IMR-90 (cell line): Measurements from ENCODE around the gene DICER1. TPM values are rescaled to one million over a fixed set of nuclear protein-coding genes. Genes with fewer than 3 reads are reported as not detected.

Experiments
- ATAC-seq: fragments of 200-7000 bp; cut with Tn5 transposase; 2 replicates; pipeline ENCODE4 v1.9.1; 2020; ENCODE audit warnings: low read depth, mild to moderate bottlenecking, moderate library complexity
- BruUV-seq: library from RNA; stranded (reverse); fragments of 400-500 nt; replicated peaks from 2 replicates; lab custom pipeline; 2021; lab: Mats Ljungman, UMichigan
- CTCF ChIA-PET: fragments of 300-600 bp; formaldehyde crosslinking; extraction: SDS; loops from one replicate; lab custom pipeline; 2021; ENCODE audit warnings: antibody characterized with exemption; lab: Yijun Ruan, JAX
- POLR2A ChIA-PET: fragments of 300-600 bp; sonication (Branson Sonifier 250); formaldehyde crosslinking; loops from one replicate; lab custom pipeline; 2022; ENCODE audit warnings: antibody characterized with exemption; ENCODE audit not compliant: unreplicated experiment; lab: Charles Lee
- DNase-seq: peaks from one replicate; pipeline ENCODE4 v3.0.0; 2013
- H2AFZ ChIP-seq: replicated peaks from 2 replicates; pipeline ENCODE3; 2013; ENCODE audit warnings: low read length, mild to moderate bottlenecking; ENCODE audit not compliant: poor library complexity
- H2AK5ac ChIP-seq: 2 replicates; pipeline ENCODE4 v1.6.1; 2013; ENCODE audit warnings: low read depth, low read length, inconsistent platforms
- H2AK9ac ChIP-seq: replicated peaks from 2 replicates; pipeline ENCODE3; 2013; ENCODE audit warnings: mild to moderate bottlenecking, low read depth, low read length, moderate library complexity; ENCODE audit not compliant: poor library complexity
- H2BK120ac ChIP-seq: 2 replicates; pipeline ENCODE4 v1.6.1; 2013; ENCODE audit warnings: low read depth, low read length, inconsistent platforms
- H2BK15ac ChIP-seq: 3 replicates; pipeline ENCODE4 v1.6.1; 2013; ENCODE audit warnings: low read depth, low read length, inconsistent platforms
- H2BK20ac ChIP-seq: 2 replicates; pipeline ENCODE4 v1.6.1; 2013; ENCODE audit warnings: low read depth, mild to moderate bottlenecking, inconsistent platforms, low read length, moderate library complexity
- H2BK5ac ChIP-seq: 2 replicates; pipeline ENCODE4 v1.6.1; 2013; ENCODE audit warnings: mild to moderate bottlenecking, low read depth, low read length, inconsistent platforms; ENCODE audit not compliant: poor library complexity, severe bottlenecking
- H3K14ac ChIP-seq: replicated peaks from 2 replicates; pipeline ENCODE4 v1.6.1; 2013; ENCODE audit warnings: low read depth, low read length, inconsistent platforms
- H3K18ac ChIP-seq: 2 replicates; pipeline ENCODE4 v1.6.1; 2013; ENCODE audit warnings: low read depth, low read length, control low read depth
- H3K23ac ChIP-seq: 2 replicates; pipeline ENCODE4 v1.6.1; 2013; ENCODE audit warnings: low read depth, low read length, inconsistent platforms
- H3K27ac ChIP-seq: 2 replicates; pipeline ENCODE4 v1.5.1; 2013; ENCODE audit warnings: mild to moderate bottlenecking, control low read depth, low read length; ENCODE audit not compliant: insufficient read depth
- H3K27me3 ChIP-seq: 2 replicates; pipeline ENCODE4 v1.6.1; 2013; ENCODE audit warnings: low read length; ENCODE audit not compliant: control insufficient read depth, insufficient read depth
- H3K36me3 ChIP-seq: 2 replicates; pipeline ENCODE4 v1.6.1; 2013; ENCODE audit warnings: low read length, mixed read lengths; ENCODE audit not compliant: control insufficient read depth, insufficient read depth
- H3K4ac ChIP-seq: 2 replicates; pipeline ENCODE4 v1.6.1; 2013; ENCODE audit warnings: low read depth, low read length, inconsistent platforms
- H3K4me1 ChIP-seq: 2 replicates; pipeline ENCODE4 v1.6.1; 2013; ENCODE audit warnings: low read length, mixed read lengths; ENCODE audit not compliant: control insufficient read depth, insufficient read depth
- H3K4me2 ChIP-seq: 2 replicates; pipeline ENCODE4 v1.6.1; 2013; ENCODE audit warnings: low read depth, mild to moderate bottlenecking, control low read depth, low read length, moderate library complexity
- H3K4me3 ChIP-seq: 2 replicates; pipeline ENCODE4 v1.5.1; 2013; ENCODE audit warnings: low read depth, mild to moderate bottlenecking, control low read depth, low read length, moderate library complexity; ENCODE audit not compliant: insufficient read depth
- H3K56ac ChIP-seq: 2 replicates; pipeline ENCODE4 v1.6.1; 2013; ENCODE audit warnings: low read length, inconsistent platforms; ENCODE audit not compliant: insufficient read depth; ENCODE audit errors: extremely low read depth
- H3K79me1 ChIP-seq, 2 experiments: 2 replicates each; pipeline ENCODE4 v1.6.1; 2013; ENCODE audit warnings: low read length in 2 of 2, inconsistent platforms in 1 of 2, low read depth in 1 of 2
- H3K9ac ChIP-seq: 2 replicates; pipeline ENCODE4 v1.6.1; 2013; ENCODE audit warnings: low read depth, low read length, control low read depth
- H3K9me1 ChIP-seq: 2 replicates; pipeline ENCODE4 v1.6.1; 2013; ENCODE audit warnings: low read length, inconsistent platforms; ENCODE audit not compliant: insufficient read depth
- H3K9me3 ChIP-seq: 2 replicates; pipeline ENCODE4 v1.6.1; 2013; ENCODE audit warnings: low read length; ENCODE audit not compliant: control insufficient read depth, insufficient read depth
- H4K20me1 ChIP-seq: 2 replicates; pipeline ENCODE4 v1.6.1; 2013; ENCODE audit warnings: low read length, inconsistent platforms; ENCODE audit not compliant: insufficient read depth
- H4K5ac ChIP-seq: 2 replicates; pipeline ENCODE4 v1.6.1; 2013; ENCODE audit warnings: mild to moderate bottlenecking, low read depth, low read length, control low read depth
- H4K8ac ChIP-seq, 2 experiments: 2 replicates each; pipeline ENCODE4 v1.6.1; 2013; ENCODE audit warnings: low read depth in 2 of 2, low read length in 2 of 2, control low read depth in 1 of 2, inconsistent platforms in 1 of 2
- H4K91ac ChIP-seq: 2 replicates; pipeline ENCODE4 v1.6.1; 2013; ENCODE audit warnings: low read depth, low read length, inconsistent platforms; ENCODE audit not compliant: insufficient read depth
- CEBPB ChIP-seq: IDR thresholded peaks from 2 replicates; pipeline ENCODE4 v1.6.1; 2012; ENCODE audit warnings: low read depth, low read length, improper control_type of control experiment
- CHD1 ChIP-seq: IDR thresholded peaks from 2 replicates; pipeline ENCODE4 v1.6.1; 2012; ENCODE audit warnings: low read depth, low read length, improper control_type of control experiment
- ELK1 ChIP-seq: fragments of 150-350 bp; IDR thresholded peaks from 2 replicates; pipeline ENCODE4 v1.6.1; 2016; ENCODE audit warnings: low read depth, mild to moderate bottlenecking, low read length, moderate library complexity, borderline replicate concordance
- MAZ ChIP-seq: IDR thresholded peaks from 2 replicates; pipeline ENCODE4 v1.6.1; 2012; ENCODE audit warnings: low read depth, mild to moderate bottlenecking, low read length, improper control_type of control experiment, moderate library complexity, borderline replicate concordance
- RAD21 ChIP-seq: IDR thresholded peaks from 2 replicates; pipeline ENCODE4 v1.6.1; 2012; ENCODE audit warnings: low read length, improper control_type of control experiment
- WGBS, 2 experiments: methylation state at CpG; one replicate each; pipeline versions ENCODE4 v1.1.5 to v1.1.7; 2013; ENCODE audit warnings: missing lambda C conversion rate in 2 of 2; ENCODE audit not compliant: insufficient read length in 1 of 2; ENCODE audit errors: extremely low coverage in 2 of 2; 5-methylcytosine and 5-hydroxymethylcytosine counted together
- dilution Hi-C: fragments of 300-500 bp; cut with HindIII; formaldehyde crosslinking; loops from one replicate; pipeline ENCODE4 v1.14.3; 2018; ENCODE audit warnings: low sequenced_read_pairs; ENCODE audit not compliant: unreplicated experiment
- in situ Hi-C: fragments of 300-500 bp; cut with MboI; formaldehyde crosslinking; loops from 3 replicates; pipeline ENCODE4 v1.14.3; 2019; ENCODE audit warnings: low sequenced_read_pairs, inconsistent platforms, mixed read lengths
- intact Hi-C: fragments of 100-400 bp; cut with micrococcal nuclease; formaldehyde crosslinking; loops from 2 replicates; pipeline ENCODE4 v1.10.0; 2022
- polyA plus RNA-seq, 3 experiments: library from polyadenylated mRNA; depleted of rRNA; stranded (reverse); fragments of >200 nt; gene quantifications; 2 replicates each; pipeline ENCODE4 v1.2.3, GENCODE V29; 2012; ENCODE audit warnings: low replicate concordance in 1 of 3
- total RNA-seq: library from RNA; depleted of rRNA; stranded (reverse); fragments of >200 nt; gene quantifications from 2 replicates; pipeline ENCODE4 v1.2.3, GENCODE V29; 2012

DICER1 gene
- total and polyA plus RNA-seq, 2 of the 4 experiments (the other 2 are of a cell fraction): 9.7 to 49.5 TPM

- H3K9me1 ChIP-seq: no peaks in the 10 kb centered on the region
- H3K18ac ChIP-seq: no peak overlapping the region
- H4K5ac ChIP-seq: no peak overlapping the region
- dilution Hi-C loops (no loop called here), intact Hi-C loops (no loop called here), in situ Hi-C loops (no loop called here)
- BruUV-seq: no TSS peak
- 75% methylated on average over 4 of the region's 4 CpGs; no CpG with 5 or more reads in 1 of the 2 experiments for WGBS, 2 experiments
- no peak overlapping the region for H3K4me3 ChIP-seq
- ChIA-PET POLR2A (no interaction called here), CTCF (no interaction called here)
- H3K27me3 ChIP-seq: peaks cover 24% of the 10 kb centered on the region; the same call in 1 of the 2 replicates
- H4K91ac ChIP-seq: no peak overlapping the region
- H3K9me3 ChIP-seq: no peaks in the 10 kb centered on the region; the same call in 1 of the 2 replicates
- H4K20me1 ChIP-seq: no peaks in the 10 kb centered on the region
- H3K23ac ChIP-seq: no peak overlapping the region
- no peak overlapping the region for H3K9ac ChIP-seq
- no peaks in the 10 kb centered on the region for H3K36me3 ChIP-seq
- H4K8ac ChIP-seq: no peak overlapping the region
- H2AK9ac ChIP-seq: no peak overlapping the region
- no peak overlapping the region for H3K56ac ChIP-seq
- H3K79me1 ChIP-seq: no peaks in the 10 kb centered on the region
- no peak overlapping the region for H3K4me2 ChIP-seq
- no peak overlapping the region for H2BK15ac ChIP-seq
- H3K27ac ChIP-seq: no peak overlapping the region
- peak overlapping the region; percentile 41 for H2BK5ac ChIP-seq
- DNase-seq: no peak
- peaks cover 3% of the 10 kb centered on the region; the same call in 1 of the 2 replicates for H3K4me1 ChIP-seq
- no peak overlapping the region for H3K4ac ChIP-seq
- no peak for TF ChIP-seq CHD1
- no peak for TF ChIP-seq RAD21
- TF ChIP-seq CEBPB: no peak
- no peak for TF ChIP-seq ELK1
- no peak for TF ChIP-seq MAZ
- no peak overlapping the region for H2BK20ac ChIP-seq
- H2BK120ac ChIP-seq: no peak overlapping the region
- H2AFZ ChIP-seq: no peak overlapping the region
- no peak for ATAC-seq
- H3K14ac ChIP-seq: no peak overlapping the region
- no peak overlapping the region for H2AK5ac ChIP-seq
Observed at GRCh38 chr14:95066427-95066986, 90.8 kb downstream of the DICER1 start.
